Right lobe of liver (tissue), 6 donors: Measurements from ENCODE around the gene MDN1. TPM values are rescaled to one million over a fixed set of nuclear protein-coding genes. Genes with fewer than 3 reads are reported as not detected.

Experiments
- ATAC-seq, 4 donors: fragments of 200-7000 bp; cut with Tn5 transposase; one replicate each; pipeline ENCODE4 v1.9.1; 2020; ENCODE audit warnings: mild to moderate bottlenecking in 4 of 4, moderate library complexity in 4 of 4
- DNase-seq, 3 donors: peaks; one replicate each; pipeline ENCODE4 v3.0.0-alpha.2; 2020
- H3K27ac ChIP-seq, 3 donors: fragments of 200-600 bp; one replicate each; pipeline ENCODE4 v1.8.0; 2022
- H3K27me3 ChIP-seq, 2 donors: fragments of 200-600 bp; one replicate each; pipeline ENCODE4 v1.8.0; 2022
- H3K36me3 ChIP-seq, 4 donors: fragments of 200-600 bp; sonication (generic) in 1 of 4; one replicate each; pipeline versions ENCODE4 v1.5.1 to v1.8.0; 2017 to 2022; ENCODE audit warnings: control low read depth in 1 of 4
- H3K4me1 ChIP-seq, 4 donors: fragments of 200-600 bp; sonication (generic) in 1 of 4; one replicate each; pipeline versions ENCODE4 v1.5.1 to v1.8.0; 2017 to 2022; ENCODE audit warnings: control low read depth in 1 of 4
- H3K4me3 ChIP-seq, 3 donors: fragments of 200-600 bp; one replicate each; pipeline ENCODE4 v1.8.0; 2022
- H3K9me3 ChIP-seq, 4 donors: fragments of 200-600 bp; sonication (generic) in 1 of 4; one replicate each; pipeline versions ENCODE4 v1.5.1 to v1.8.0; 2017 to 2022; ENCODE audit warnings: control low read depth in 1 of 4
- POLR2A ChIP-seq: fragments of 450-650 bp; IDR thresholded peaks from one replicate; pipeline ENCODE4 v1.6.1; 2017; ENCODE audit warnings: antibody characterized with exemption, mild to moderate bottlenecking
- WGBS: methylation state at CpG from one replicate; pipeline ENCODE4 v1.1.6; 2018; ENCODE audit warnings: low coverage, low lambda C conversion rate; ENCODE audit not compliant: insufficient coverage; ENCODE audit errors: missing lambda C conversion rate; 5-methylcytosine and 5-hydroxymethylcytosine counted together
- intact Hi-C, 2 donors: fragments of 100-400 bp; cut with DNase I; formaldehyde crosslinking; loops; one replicate each; pipeline versions ENCODE4 v1.11.2 to v1.14.1; 2022
- total RNA-seq, 6 experiments: library from RNA; depleted of rRNA in 2 of 6; stranded (reverse); fragments of >200 nt in 2 of 6; fragmentation: NEBNext Ultra II Directional in 3 of 6; extraction: Animal tissue kit (Norgen Biotek cat#: 25700) in 3 of 6; gene quantifications; one replicate each; pipeline versions ENCODE4 v1.1.0 to v1.2.4, GENCODE V29; 2016 to 2023
- TF ChIP-seq, protein P1 (sequence below), 4 donors: fragments of 200-600 bp in 3 of 4; fragments of 450-650 bp in 1 of 4; IDR thresholded peaks; one replicate each; pipeline versions ENCODE4 v1.5.1 to v1.8.0; 2016 to 2022; ENCODE audit warnings: antibody characterized with exemption in 4 of 4, mild to moderate bottlenecking in 2 of 4
- donor health status: DM: no; HTN: yes; CAD: no.
- donor health status: DM: no; HTN: no; CAD: no.
- donor health status: DM: no; HTN: no; CAD: no.
- donor health status: DM: no; HTN: yes; CAD: no.
- donor health status: DM: no; HTN: yes; CAD: no.

Gene MDN1
- total RNA-seq, 6 experiments from 2014 or later, result 13.8 to 49.6 (median 25.5) TPM

DNA sequence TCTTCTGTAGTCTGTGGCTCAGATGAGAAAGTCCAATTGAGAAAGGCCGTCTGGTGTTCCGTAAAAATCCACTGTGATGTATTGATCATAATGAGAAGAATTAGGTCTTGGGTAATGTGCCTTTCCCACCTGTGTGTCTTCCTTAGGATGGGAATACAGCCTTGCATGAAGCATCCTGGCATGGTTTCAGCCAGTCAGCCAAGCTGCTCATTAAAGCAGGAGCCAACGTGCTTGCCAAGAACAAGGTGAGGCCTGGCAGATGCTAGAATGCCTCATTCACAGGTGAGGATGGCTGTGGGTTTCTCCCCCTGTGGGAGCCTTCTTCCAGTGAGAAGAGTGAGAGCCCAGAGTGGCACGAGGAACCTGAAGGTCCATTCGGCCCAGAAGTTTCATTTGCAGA, 213.7 kb downstream of the MDN1 start:
- no peaks in the 10 kb centered on the region for H3K36me3 ChIP-seq
- ATAC-seq, result no peak
- H3K9me3 ChIP-seq, result no peaks in the 10 kb centered on the region
- intact Hi-C loops, result no loop called here
- H3K4me3 ChIP-seq, result no peak overlapping the region
- 100% methylated on average over 2 of the region's 5 CpGs for WGBS
- TF ChIP-seq, protein P1, sequence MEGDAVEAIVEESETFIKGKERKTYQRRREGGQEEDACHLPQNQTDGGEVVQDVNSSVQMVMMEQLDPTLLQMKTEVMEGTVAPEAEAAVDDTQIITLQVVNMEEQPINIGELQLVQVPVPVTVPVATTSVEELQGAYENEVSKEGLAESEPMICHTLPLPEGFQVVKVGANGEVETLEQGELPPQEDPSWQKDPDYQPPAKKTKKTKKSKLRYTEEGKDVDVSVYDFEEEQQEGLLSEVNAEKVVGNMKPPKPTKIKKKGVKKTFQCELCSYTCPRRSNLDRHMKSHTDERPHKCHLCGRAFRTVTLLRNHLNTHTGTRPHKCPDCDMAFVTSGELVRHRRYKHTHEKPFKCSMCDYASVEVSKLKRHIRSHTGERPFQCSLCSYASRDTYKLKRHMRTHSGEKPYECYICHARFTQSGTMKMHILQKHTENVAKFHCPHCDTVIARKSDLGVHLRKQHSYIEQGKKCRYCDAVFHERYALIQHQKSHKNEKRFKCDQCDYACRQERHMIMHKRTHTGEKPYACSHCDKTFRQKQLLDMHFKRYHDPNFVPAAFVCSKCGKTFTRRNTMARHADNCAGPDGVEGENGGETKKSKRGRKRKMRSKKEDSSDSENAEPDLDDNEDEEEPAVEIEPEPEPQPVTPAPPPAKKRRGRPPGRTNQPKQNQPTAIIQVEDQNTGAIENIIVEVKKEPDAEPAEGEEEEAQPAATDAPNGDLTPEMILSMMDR (IDR thresholded peaks at IDR 0.05), result no peak
- no peak for TF ChIP-seq POLR2A
- H3K4me1 ChIP-seq, result no peaks in the 10 kb centered on the region
- no peak for DNase-seq
- H3K27ac ChIP-seq, result no peak overlapping the region
- H3K27me3 ChIP-seq, result no peaks in the 10 kb centered on the region

DNA sequence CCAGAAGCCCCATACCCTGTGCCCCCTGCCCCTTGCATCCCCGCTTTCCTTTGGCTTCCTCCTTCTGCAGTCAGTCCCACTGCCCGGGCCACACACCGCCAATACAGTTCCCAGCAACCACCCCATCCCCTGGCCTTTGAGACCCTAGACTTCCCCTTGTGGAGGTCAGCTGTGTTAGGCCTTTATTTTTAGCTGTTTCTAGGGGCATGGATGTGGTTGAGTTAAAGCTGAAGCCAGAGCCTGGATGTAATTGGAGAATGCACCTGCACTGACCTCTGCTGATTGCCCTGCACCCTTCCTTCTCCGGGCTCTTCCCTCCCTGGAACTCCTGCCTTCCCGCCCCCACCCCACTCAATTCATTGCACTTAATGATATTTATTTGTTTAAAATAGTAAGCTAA, 214.9 kb downstream of the MDN1 start:
- Histone ChIP-seq H3K27me3 (no peaks in the 10 kb centered on the region), H3K27ac (no peak overlapping the region), H3K36me3 (no peaks in the 10 kb centered on the region), H3K4me3 (no peak overlapping the region), H3K4me1 (no peaks in the 10 kb centered on the region), H3K9me3 (no peaks in the 10 kb centered on the region)
- ATAC-seq, result no peak
- 89% methylated on average over 5 of the region's 5 CpGs for WGBS
- no peak for DNase-seq
- intact Hi-C loops, result no loop called here
- TF ChIP-seq POLR2A, result no peak
- TF ChIP-seq, protein P1 (IDR thresholded peaks at IDR 0.05), result no peak

DNA sequence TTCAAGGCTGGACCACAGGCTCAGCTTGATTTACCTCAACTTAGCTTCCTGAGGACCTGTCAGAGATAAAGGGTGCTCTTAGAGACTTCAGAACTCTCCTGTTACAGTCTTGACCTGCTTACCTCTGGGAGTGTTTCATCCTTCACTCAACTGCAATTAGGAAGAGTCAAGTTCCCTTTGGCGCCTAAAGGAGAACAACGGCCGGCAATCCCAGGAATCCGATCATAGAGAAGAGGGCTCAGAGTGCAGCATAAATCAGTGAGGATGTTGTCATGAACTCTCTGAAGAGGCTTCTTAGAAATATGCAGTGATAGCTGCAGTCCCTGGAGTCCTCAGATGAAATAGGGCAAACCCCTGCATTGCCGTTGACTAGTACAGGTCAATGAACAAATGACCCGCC, 217.4 kb downstream of the MDN1 start:
- no peaks in the 10 kb centered on the region for H3K27me3 ChIP-seq
- TF ChIP-seq POLR2A, result no peak
- TF ChIP-seq, protein P1 (IDR thresholded peaks at IDR 0.05), result no peak
- no peak overlapping the region for H3K4me3 ChIP-seq
- H3K4me1 ChIP-seq, result no peaks in the 10 kb centered on the region
- no peak overlapping the region for H3K27ac ChIP-seq
- H3K9me3 ChIP-seq, result no peaks in the 10 kb centered on the region
- no peaks in the 10 kb centered on the region for H3K36me3 ChIP-seq
- WGBS, result 100% methylated on average over 5 of the region's 6 CpGs
- no peak for DNase-seq
- intact Hi-C loops, result no loop called here
- no peak for ATAC-seq

DNA sequence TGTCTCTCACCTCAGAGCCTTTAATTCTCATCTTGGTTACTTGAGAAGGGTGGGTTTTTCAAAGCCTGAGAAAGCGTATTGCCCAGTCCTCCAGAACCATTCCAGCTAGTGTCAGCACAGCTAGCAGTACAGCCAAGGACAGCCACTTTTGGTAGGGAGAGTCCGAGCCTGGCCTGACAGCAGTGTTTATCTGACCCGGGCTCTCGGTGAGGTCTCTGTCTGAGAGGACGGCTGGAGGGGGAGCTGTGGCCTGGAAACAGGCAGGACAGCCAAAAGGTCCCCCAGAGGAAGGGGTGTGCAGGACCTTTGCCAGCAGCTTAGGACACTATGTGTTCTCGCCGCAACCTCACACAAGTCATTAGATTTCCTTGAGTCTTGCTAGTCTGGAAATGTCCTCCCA, 219.9 kb downstream of the MDN1 start:
- 67% methylated on average over 3 of the region's 7 CpGs for WGBS
- DNase-seq, result no peak
- intact Hi-C loops, result no loop called here

More for the DNA sequence above, 219.9 kb downstream of the MDN1 start:
- TF ChIP-seq, protein P1 (IDR thresholded peaks at IDR 0.05), result no peak
- no peak for TF ChIP-seq POLR2A
- Histone ChIP-seq H3K27ac (no peak overlapping the region), H3K36me3 (no peaks in the 10 kb centered on the region), H3K4me1 (no peaks in the 10 kb centered on the region), H3K4me3 (no peak overlapping the region), H3K27me3 (no peaks in the 10 kb centered on the region), H3K9me3 (no peaks in the 10 kb centered on the region)
- peak in 2 of 4 donors; percentile 7 to 52 for ATAC-seq
